ENCODE measurements around the gene EYS. TPM values are rescaled to one million over a fixed set of nuclear protein-coding genes. Genes with fewer than 3 reads are reported as not detected.
A peak's percentile ranks its signal among the peaks of the same experiment; 100 is the strongest.

The EYS gene
- total and polyA plus RNA-seq, 2 experiments from 2014 or later: under 0.01 to 0.15 TPM

- DNase-seq (ENCODE audit: low read depth in 1 of 2, low spot score in 1 of 2): no peak
- no peak for TF ChIP-seq CTCF (IDR thresholded peaks at IDR 0.05; ENCODE audit: low read depth, low read length)
- Histone ChIP-seq H3K4me3 (no peak overlapping the region), H3K9me3 (ENCODE audit: low read depth) (no peaks in the 10 kb centered on the region), H3K4me1 (ENCODE audit: low read depth) (no peaks in the 10 kb centered on the region), H3K36me3 (no peaks in the 10 kb centered on the region), H3K27me3 (no peaks in the 10 kb centered on the region), H3K27ac (no peak overlapping the region)
Observed at GRCh38 chr6:63864671-63865318, 1842.2 kb downstream of the EYS start.

GRCh38 chr6:63864061-63864460 lies 1843.0 kb downstream of the EYS start:
- DNase-seq (ENCODE audit: low read depth in 1 of 2, low spot score in 1 of 2): no peak
- H3K4me3 ChIP-seq: no peak overlapping the region
- H3K36me3 ChIP-seq: no peaks in the 10 kb centered on the region
- H3K27me3 ChIP-seq: no peaks in the 10 kb centered on the region
- H3K9me3 ChIP-seq (ENCODE audit: low read depth): no peaks in the 10 kb centered on the region
- no peak overlapping the region for H3K27ac ChIP-seq
- peaks cover 5% of the 10 kb centered on the region for H3K4me1 ChIP-seq (ENCODE audit: low read depth)
- TF ChIP-seq CTCF (IDR thresholded peaks at IDR 0.05; ENCODE audit: low read depth, low read length): no peak

GRCh38 chr6:63862486-63863198 lies 1844.4 kb downstream of the EYS start:
- DNase-seq (ENCODE audit: low read depth in 1 of 2, low spot score in 1 of 2): no peak
- Histone ChIP-seq H3K36me3 (no peaks in the 10 kb centered on the region), H3K27ac (no peak overlapping the region), H3K9me3 (ENCODE audit: low read depth) (no peaks in the 10 kb centered on the region), H3K4me1 (ENCODE audit: low read depth) (peaks cover 6% of the 10 kb centered on the region), H3K27me3 (no peaks in the 10 kb centered on the region), H3K4me3 (no peak overlapping the region)
- no peak for TF ChIP-seq CTCF (IDR thresholded peaks at IDR 0.05; ENCODE audit: low read depth, low read length)

- DNase-seq (ENCODE audit: low read depth in 1 of 2, low spot score in 1 of 2): peak in 1 of 2 donors; percentile 46
- no peak for TF ChIP-seq CTCF (IDR thresholded peaks at IDR 0.05; ENCODE audit: low read depth, low read length)
Observed at GRCh38 chr6:63859528-63859927, 1847.5 kb downstream of the EYS start.

GRCh38 chr6:63858691-63859090 lies 1848.3 kb downstream of the EYS start:
- Histone ChIP-seq H3K4me3 (no peak overlapping the region), H3K4me1 (ENCODE audit: low read depth) (peaks cover 6% of the 10 kb centered on the region), H3K27ac (no peak overlapping the region), H3K27me3 (no peaks in the 10 kb centered on the region), H3K9me3 (ENCODE audit: low read depth) (no peaks in the 10 kb centered on the region), H3K36me3 (no peaks in the 10 kb centered on the region)
- DNase-seq (ENCODE audit: low read depth in 1 of 2, low spot score in 1 of 2): peak in 1 of 2 donors; percentile 2
- no peak for TF ChIP-seq CTCF (IDR thresholded peaks at IDR 0.05; ENCODE audit: low read depth, low read length)

More at GRCh38 chr6:63859528-63859927, 1847.5 kb downstream of the EYS start:
- Histone ChIP-seq H3K4me1 (ENCODE audit: low read depth) (peaks cover 6% of the 10 kb centered on the region), H3K36me3 (no peaks in the 10 kb centered on the region), H3K4me3 (no peak overlapping the region), H3K9me3 (ENCODE audit: low read depth) (no peaks in the 10 kb centered on the region), H3K27me3 (no peaks in the 10 kb centered on the region), H3K27ac (no peak overlapping the region)

Measured in cardiac muscle cell (in vitro differentiated cells and primary cell).